Neuron (in vitro differentiated cells): ENCODE results near the gene CCM2.

ENCODE experiments used
- H2AFZ ChIP-seq: one replicate; pipeline ENCODE4 v1.6.1; 2013; ENCODE audit warnings: low read depth, mild to moderate bottlenecking, inconsistent platforms, low read length, moderate library complexity
- H3K27me3 ChIP-seq: one replicate; pipeline ENCODE4 v1.6.1; 2013; ENCODE audit warnings: low read length; ENCODE audit not compliant: insufficient read depth
- H3K36me3 ChIP-seq: one replicate; pipeline ENCODE4 v1.6.1; 2013; ENCODE audit warnings: low read length; ENCODE audit not compliant: insufficient read depth
- H3K4me1 ChIP-seq: one replicate; pipeline ENCODE4 v1.6.1; 2013; ENCODE audit warnings: low read length; ENCODE audit not compliant: insufficient read depth
- H3K4me3 ChIP-seq: 2 replicates; pipeline ENCODE4 v1.5.1; 2013; ENCODE audit warnings: mild to moderate bottlenecking, low read length, moderate library complexity
- H3K9me3 ChIP-seq: one replicate; pipeline ENCODE4 v1.6.1; 2013; ENCODE audit warnings: low read length

The CCM2 gene

DNA sequence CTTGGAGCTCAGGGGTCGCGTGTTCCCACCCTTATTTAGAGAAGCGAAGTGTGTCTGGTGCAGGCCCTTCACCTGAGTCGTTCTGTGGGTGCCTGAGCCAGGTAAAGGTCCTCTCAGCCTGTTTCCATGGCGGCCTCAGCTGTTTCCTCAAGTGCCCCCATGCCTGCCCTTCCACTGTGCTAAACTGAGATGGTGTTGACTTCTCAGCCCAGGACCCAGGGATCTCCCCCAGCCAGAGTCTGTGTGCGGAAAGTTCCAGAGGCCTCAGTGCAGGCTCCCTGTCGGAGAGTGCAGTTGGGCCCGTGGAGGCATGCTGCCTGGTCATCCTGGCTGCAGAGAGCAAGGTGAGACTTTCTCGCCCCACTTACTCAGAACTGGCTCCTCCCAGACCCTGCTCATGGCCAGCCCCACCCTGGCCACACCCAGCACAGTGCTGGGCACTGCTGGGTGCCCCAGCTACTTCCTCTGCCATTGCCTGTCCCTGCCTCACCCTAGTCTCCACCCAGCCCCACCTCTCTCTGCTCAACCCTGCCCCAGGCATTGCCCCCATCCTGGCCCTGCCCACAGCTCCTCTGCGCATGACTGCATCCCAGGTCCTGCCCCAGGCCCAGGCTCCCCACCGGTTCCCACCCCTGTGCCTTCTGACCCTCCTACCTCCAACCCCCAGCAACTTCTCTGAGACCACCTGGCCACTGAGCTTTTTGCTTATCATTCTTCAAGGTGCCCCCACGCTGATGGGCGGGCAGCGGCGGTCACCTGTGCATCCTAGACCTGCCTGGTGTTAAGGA, 68.4 kb downstream of the CCM2 start:
- Histone ChIP-seq H3K4me1 (no peaks in the 10 kb centered on the region), H3K27me3 (no peaks in the 10 kb centered on the region), H3K9me3 (no peaks in the 10 kb centered on the region), H3K36me3 (peaks cover 61% of the 10 kb centered on the region), H3K4me3 (no peak overlapping the region), H2AFZ (no peak overlapping the region)

DNA sequence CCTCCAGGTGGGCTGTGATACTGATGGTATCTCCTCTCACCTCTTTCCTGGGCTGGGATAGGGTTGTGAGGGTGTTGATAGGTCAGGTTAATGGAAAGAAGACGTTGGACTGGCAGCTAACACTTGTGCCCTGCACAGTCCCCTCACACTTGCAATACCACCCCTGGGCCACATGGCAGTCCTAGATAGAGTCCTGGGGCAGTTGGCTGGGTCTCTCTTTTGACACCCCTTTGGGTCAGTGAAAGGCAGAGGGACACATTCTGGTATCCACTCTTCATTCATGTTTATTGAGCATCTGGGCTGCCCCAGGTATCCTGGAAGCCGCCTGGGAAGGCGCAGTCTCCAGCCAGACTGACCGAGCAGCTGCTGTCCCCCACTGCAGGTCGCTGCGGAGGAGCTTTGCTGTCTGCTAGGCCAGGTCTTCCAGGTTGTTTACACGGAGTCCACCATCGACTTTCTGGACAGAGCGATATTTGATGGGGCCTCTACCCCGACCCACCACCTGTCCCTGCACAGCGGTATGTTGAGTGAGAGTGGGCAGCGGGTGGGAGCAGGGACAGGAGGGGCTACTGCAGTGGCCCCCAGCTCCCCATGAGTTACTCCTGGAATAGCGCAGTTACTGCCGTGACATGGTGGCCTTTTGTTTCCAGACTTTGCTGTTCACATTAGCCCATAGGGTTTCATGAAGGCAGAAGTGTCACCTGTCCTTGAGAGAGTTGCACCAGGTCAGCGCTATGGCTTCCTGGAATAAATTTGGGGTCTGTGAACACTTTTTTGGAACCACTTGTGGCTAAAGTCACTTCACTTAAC, 69.6 kb downstream of the CCM2 start:
- Histone ChIP-seq H3K9me3 (no peaks in the 10 kb centered on the region), H3K27me3 (no peaks in the 10 kb centered on the region), H2AFZ (no peak overlapping the region), H3K36me3 (peaks cover 61% of the 10 kb centered on the region), H3K4me1 (no peaks in the 10 kb centered on the region), H3K4me3 (no peak overlapping the region)

DNA sequence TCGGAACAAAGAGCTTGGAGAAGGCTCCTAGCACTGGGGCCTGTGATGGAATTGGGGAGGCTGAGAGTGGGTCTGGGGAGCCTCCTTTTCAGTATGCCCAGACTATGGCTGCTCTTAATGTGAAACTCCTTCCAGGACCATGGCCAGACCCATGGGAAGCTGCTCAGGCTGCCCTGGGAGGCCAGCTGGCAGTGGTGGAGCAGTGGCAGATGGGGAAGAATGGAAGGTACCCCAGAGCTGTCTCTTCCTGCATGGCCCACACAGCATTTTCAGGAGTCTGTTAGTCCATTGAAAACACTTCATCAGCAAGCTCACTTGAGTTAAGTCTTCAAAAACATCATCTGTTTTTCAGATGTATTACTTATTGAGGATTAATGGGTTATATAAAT, 70.2 kb downstream of the CCM2 start:
- H2AFZ ChIP-seq, result no peak overlapping the region
- no peaks in the 10 kb centered on the region for H3K27me3 ChIP-seq
- H3K4me1 ChIP-seq, result no peaks in the 10 kb centered on the region
- H3K9me3 ChIP-seq, result no peaks in the 10 kb centered on the region
- H3K4me3 ChIP-seq, result no peak overlapping the region
- H3K36me3 ChIP-seq, result peaks cover 61% of the 10 kb centered on the region

DNA sequence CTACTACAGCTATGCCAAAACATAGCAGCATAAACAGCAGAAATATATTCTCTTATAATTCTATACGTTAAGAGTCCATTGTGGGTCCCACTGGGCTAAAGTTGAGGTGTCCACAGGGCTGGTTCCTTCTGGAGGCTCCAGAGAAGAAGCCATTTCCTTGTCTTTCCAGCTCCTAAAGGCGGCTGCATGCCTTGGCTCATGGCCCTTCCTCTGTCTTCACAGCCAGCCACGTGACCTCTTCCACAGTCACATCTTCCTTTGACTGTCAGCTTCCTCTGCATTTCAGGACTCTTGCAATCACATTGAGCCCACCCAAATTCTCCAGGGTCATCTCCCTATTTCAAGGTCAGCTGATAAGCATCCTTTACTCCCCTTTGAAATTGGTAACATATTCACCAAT, 71.5 kb downstream of the CCM2 start:
- peaks cover 68% of the 10 kb centered on the region for H3K36me3 ChIP-seq
- H3K9me3 ChIP-seq, result no peaks in the 10 kb centered on the region
- no peaks in the 10 kb centered on the region for H3K4me1 ChIP-seq
- H3K27me3 ChIP-seq, result no peaks in the 10 kb centered on the region
- H2AFZ ChIP-seq, result no peak overlapping the region
- H3K4me3 ChIP-seq, result no peak overlapping the region

DNA sequence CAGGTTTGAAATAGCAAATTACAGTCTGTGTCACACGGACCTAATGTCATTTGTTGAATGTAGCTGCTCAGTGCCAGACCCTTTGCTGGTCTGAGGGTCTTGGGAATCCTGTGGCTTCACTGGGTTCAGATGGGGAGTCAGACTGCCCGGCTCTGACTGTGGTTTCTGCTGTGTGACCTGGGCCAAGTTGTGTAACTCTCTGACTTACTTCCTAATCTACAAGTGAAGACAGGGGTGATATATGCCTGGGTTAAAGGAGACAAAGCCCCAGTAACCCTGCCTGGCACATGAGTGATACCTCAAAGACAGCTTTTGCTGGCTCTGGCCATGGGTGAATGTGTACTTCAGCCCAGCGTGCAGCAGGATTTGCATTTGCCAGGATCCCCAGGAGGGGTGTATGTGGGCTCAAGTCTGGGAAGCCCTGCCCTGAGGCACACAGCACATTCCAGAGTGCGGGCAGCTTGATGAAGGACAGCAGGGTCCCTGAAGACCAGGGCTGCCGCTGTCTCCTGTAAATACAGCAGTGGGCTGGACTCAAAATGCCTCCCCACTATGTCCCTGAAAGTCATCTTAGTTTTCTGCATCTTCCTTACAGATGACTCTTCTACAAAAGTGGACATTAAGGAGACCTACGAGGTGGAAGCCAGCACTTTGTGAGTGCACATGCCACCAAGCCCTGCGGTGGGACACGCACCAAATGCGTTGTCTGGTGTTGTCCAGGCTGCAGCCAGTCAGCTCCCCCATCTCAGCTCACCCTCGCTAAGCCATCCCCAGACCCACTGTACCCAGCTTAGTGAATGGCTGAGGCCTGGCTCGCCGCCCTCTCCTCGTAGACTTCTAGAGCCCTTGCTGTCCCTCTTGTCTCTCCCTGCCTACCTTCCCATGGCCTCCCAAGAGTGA, 72.4 kb downstream of the CCM2 start:
- H3K36me3 ChIP-seq, result peaks cover 71% of the 10 kb centered on the region

DNA sequence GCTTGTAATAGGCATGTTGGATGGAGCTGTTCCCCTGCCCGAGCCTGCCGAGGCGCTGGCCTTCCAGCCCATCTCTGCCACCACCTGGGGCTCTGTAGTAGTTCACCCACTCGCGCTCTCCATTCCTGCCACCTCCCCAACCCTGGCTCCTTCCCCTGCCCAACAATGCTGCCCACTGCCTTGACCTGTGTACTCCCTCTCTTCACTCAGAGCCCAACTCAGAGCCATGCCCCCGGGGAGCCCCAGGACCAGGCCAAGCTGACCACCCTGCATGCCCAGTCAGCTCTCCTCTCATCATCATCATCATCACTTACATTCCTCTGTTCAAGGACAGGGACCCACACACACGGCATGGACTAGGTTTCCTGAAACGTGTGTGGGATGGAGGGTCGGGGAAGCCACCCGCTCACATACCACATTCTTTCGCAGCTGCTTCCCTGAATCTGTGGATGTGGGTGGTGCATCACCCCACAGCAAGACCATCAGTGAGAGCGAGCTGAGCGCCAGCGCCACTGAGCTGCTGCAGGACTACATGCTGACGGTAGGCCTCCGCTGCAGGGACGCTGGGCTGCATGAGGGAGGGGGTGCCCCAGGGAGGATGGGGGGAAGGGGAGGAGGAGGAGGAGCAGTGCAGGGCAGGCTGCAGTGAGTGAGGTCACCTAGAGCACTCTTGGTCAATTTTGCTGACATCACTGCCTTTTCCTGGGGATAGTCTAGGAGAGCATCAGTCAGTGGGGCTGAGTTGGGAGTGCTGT, 73.2 kb downstream of the CCM2 start:
- Histone ChIP-seq H2AFZ (no peak overlapping the region), H3K4me1 (no peaks in the 10 kb centered on the region), H3K9me3 (no peaks in the 10 kb centered on the region), H3K4me3 (no peak overlapping the region), H3K27me3 (no peaks in the 10 kb centered on the region), H3K36me3 (peaks cover 65% of the 10 kb centered on the region)

More for the DNA sequence above, 72.4 kb downstream of the CCM2 start:
- H3K27me3 ChIP-seq, result no peaks in the 10 kb centered on the region
- no peak overlapping the region for H2AFZ ChIP-seq
- no peak overlapping the region for H3K4me3 ChIP-seq
- H3K4me1 ChIP-seq, result no peaks in the 10 kb centered on the region
- no peaks in the 10 kb centered on the region for H3K9me3 ChIP-seq

DNA sequence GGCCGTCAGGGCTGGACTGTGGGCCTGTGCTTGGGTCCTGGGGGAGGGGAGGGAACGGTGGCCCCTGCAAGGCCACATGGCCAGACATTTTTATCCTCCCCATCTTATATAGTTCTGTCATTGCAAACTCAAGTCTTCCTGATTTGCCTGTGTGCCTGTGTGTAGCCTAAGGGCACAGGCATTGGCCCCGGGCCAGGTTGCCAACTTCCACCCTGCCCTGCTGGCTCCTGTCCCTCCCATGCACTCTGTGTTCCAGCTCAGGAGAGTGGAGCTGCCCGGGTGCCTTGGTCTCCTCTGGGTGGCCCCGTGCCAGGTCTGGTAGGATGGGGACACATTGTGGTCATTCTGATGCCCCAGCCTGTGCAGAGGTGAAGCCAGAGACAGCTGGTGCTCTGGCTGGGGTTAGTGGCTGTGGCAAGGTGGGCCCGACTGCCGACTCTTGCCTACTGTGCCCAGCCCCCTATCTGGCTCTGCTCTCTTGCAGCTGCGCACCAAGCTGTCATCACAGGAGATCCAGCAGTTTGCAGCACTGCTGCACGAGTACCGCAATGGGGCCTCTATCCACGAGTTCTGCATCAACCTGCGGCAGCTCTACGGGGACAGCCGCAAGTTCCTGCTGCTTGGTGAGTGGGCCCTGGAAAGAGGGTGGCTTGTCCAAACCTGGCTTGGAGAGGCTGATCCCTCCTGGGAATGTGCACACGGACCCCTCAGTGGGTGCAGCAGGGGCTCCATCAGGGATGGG, 74.0 kb downstream of the CCM2 start:
- Histone ChIP-seq H2AFZ (no peak overlapping the region), H3K4me3 (no peak overlapping the region), H3K36me3 (peaks cover 58% of the 10 kb centered on the region), H3K9me3 (no peaks in the 10 kb centered on the region), H3K4me1 (no peaks in the 10 kb centered on the region), H3K27me3 (no peaks in the 10 kb centered on the region)

DNA sequence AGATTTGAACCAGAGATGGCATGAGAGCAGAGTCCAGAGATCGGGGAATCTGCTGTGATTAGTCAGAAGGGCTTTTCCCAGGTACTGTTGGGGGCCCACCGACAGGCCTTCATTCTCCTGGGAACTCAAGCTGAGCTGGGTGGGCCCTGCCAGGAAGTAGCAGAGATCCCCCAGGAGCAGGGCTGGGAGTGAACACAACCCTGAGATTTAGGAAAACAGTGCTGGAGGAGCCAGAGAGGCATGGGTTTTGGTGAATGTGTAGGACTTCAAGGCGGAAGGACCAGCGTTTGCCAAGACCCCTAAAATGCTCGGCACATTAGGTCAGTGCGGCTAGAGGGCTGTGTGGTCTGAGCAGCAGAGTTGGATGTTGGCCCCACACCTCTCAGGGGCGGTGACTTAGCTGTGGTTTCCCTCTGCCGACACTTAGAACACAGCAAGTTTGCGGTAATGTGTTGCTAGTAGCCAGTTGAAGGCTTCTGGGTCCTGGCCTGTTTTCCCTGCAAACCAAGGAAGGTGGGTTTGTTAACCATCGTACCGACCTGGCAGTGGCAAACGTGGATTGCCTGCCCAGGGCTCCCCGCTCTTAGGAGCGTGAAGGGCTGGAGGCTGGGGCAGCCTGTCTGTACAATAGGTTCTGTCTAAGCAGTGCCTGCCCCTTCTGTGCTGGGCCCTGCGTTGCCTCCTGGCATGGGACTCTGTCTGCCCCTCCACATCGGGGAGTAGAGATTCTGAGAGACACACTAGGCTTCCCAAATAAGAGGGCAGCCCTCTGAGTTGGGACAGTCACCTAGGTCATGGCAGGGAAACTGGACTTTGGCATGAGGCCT, 74.7 kb downstream of the CCM2 start:
- Histone ChIP-seq H3K27me3 (no peaks in the 10 kb centered on the region), H3K9me3 (no peaks in the 10 kb centered on the region), H3K4me1 (no peaks in the 10 kb centered on the region), H3K36me3 (peaks cover 55% of the 10 kb centered on the region), H3K4me3 (no peak overlapping the region), H2AFZ (no peak overlapping the region)

DNA sequence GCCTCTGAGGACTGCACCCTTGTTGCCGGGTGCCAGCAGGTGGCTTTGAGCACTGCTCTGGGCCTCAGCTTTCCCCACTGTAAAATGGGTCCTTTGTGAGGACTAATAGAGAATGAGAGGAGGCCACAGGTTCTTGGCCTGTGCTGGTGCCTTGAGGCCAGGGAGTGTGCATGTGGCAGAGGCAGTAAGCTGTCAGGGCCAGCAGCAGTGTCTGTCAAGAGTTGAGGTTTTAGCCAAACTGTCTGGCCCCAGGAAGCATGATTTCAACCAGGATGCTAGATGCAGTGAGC, 75.3 kb downstream of the CCM2 start:
- no peak overlapping the region for H2AFZ ChIP-seq
- no peak overlapping the region for H3K4me3 ChIP-seq
- H3K27me3 ChIP-seq, result no peaks in the 10 kb centered on the region
- peaks cover 55% of the 10 kb centered on the region for H3K36me3 ChIP-seq
- no peaks in the 10 kb centered on the region for H3K4me1 ChIP-seq
- no peaks in the 10 kb centered on the region for H3K9me3 ChIP-seq

DNA sequence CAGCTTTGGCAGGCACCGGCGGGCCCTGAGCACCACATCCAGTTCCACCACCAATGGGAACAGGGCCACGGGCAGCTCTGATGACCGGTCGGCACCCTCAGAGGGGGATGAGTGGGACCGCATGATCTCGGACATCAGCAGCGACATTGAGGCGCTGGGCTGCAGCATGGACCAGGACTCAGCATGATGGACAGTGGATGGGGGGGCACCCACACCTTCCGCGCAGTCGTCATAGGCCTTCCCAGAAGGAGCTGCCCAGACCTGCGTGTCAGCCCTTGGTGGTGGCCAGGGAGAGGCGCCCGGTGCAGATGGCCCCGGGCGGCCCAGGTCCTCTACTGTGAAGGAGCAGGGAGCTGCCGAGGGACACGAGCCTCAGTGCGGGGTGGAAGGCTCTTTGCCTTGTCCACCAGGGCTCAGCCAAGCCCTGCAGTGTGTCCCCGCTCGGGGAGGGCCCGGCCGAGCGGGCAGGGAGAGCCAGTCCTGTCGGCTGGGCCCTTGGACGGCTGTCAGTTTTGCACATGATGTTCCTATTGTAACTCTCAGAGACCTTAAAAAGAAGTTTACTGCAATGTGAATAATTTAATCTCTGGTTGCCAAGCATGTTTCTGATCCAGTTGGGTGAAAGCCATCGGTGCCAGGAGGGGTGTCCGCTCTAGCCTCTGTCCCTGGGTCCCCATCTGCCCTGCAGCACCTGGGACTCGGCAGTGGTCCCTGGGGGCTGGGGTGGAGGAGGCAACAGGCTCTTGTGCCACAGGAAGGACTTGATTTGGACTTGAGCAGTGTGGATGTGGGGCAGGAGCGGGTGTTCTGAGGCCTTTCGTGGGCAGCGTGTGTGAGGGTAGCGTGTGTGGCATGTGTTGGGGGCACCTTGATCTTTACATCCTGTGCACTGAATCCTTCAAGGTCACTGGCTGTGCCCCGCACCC, 76.1 kb downstream of the CCM2 start:
- Histone ChIP-seq H2AFZ (no peak overlapping the region), H3K4me3 (no peak overlapping the region), H3K36me3 (peaks cover 57% of the 10 kb centered on the region), H3K4me1 (no peaks in the 10 kb centered on the region), H3K9me3 (no peaks in the 10 kb centered on the region), H3K27me3 (no peaks in the 10 kb centered on the region)

DNA sequence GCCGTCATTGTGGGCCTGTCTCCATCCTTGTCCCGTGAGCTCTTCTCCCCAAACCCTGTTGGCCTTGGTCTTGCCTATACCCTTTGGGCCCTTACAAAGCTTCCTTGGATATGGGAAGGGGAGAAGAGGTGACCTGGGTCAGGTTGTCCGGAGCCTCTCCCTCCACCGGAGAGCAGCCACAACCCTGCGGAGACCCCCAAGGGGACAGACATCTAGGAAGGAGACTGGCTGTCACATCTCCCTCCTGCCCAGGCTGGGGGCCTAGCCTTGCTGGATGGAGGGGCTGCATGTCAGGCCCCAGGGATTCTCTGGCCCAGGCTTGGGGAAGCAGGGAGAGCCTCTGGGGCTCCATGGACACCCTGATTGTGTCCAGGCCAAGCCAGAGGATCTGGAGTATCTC, 76.9 kb downstream of the CCM2 start:
- no peaks in the 10 kb centered on the region for H3K9me3 ChIP-seq
- H3K36me3 ChIP-seq, result peaks cover 52% of the 10 kb centered on the region
- no peaks in the 10 kb centered on the region for H3K27me3 ChIP-seq
- no peak overlapping the region for H3K4me3 ChIP-seq
- H2AFZ ChIP-seq, result no peak overlapping the region
- H3K4me1 ChIP-seq, result no peaks in the 10 kb centered on the region
